Endothelial cell of umbilical vein (primary cell): Measurements from ENCODE around the gene NOP16.

Source experiments
- CTCF ChIP-seq, 2 donors: IDR thresholded peaks; 1 replicate in 1 of 2; 2 replicates in 1 of 2; pipeline ENCODE4 v1.5.1; 2011; ENCODE audit warnings: low read length in 2 of 2, mild to moderate bottlenecking in 2 of 2, moderate library complexity in 2 of 2, control low read depth in 1 of 2, inconsistent platforms in 1 of 2, low read depth in 1 of 2; ENCODE audit not compliant: insufficient read depth in 1 of 2; ENCODE audit errors: extremely low read depth in 1 of 2
- EZH2 ChIP-seq: IDR thresholded peaks from 2 replicates; pipeline ENCODE4 v1.6.1; 2012; ENCODE audit warnings: borderline replicate concordance, low read depth, mild to moderate bottlenecking, moderate library complexity, low read length, inconsistent platforms; ENCODE audit not compliant: severe bottlenecking
- POLR2AphosphoS5 ChIP-seq: IDR thresholded peaks from 2 replicates; pipeline ENCODE4 v1.6.1; 2012; ENCODE audit warnings: low read depth, mild to moderate bottlenecking, control low read depth, low read length, moderate library complexity; ENCODE audit not compliant: insufficient read depth

- TF ChIP-seq CTCF (IDR thresholded peaks at IDR 0.05; ENCODE audit: extremely low read depth in 1 of 2, insufficient read depth in 1 of 2, low read depth in 1 of 2, low read length in 2 of 2): no peak
- TF ChIP-seq EZH2: no peak
- peak; percentile 39 for TF ChIP-seq POLR2AphosphoS5
Observed at GRCh38 chr5:176365351-176366231, 22.8 kb downstream of the NOP16 start, which contains the start of gene ARL10.
